ENCODE measurements around the gene MLKL. TPM values are rescaled to one million over a fixed set of nuclear protein-coding genes. Genes with fewer than 3 reads are reported as not detected.

Gene MLKL
- total RNA-seq, 1 donor from 2014 or later = 3.2 TPM

GRCh38 chr16:74731853-74732477, 31.3 kb upstream of the MLKL start:
- intact Hi-C loops (cut with micrococcal nuclease) = no loop called here
- no peak for DNase-seq
- Histone ChIP-seq H3K27me3 (ENCODE audit: low read depth) (peaks cover 34% of the 10 kb centered on the region), H3K4me1 (no peaks in the 10 kb centered on the region), H3K9me3 (replicated peaks) (peaks cover 7% of the 10 kb centered on the region), H3K4me3 (no peak overlapping the region), H3K36me3 (no peaks in the 10 kb centered on the region), H3K27ac (replicated peaks) (no peak overlapping the region)
- TF ChIP-seq, protein P1, sequence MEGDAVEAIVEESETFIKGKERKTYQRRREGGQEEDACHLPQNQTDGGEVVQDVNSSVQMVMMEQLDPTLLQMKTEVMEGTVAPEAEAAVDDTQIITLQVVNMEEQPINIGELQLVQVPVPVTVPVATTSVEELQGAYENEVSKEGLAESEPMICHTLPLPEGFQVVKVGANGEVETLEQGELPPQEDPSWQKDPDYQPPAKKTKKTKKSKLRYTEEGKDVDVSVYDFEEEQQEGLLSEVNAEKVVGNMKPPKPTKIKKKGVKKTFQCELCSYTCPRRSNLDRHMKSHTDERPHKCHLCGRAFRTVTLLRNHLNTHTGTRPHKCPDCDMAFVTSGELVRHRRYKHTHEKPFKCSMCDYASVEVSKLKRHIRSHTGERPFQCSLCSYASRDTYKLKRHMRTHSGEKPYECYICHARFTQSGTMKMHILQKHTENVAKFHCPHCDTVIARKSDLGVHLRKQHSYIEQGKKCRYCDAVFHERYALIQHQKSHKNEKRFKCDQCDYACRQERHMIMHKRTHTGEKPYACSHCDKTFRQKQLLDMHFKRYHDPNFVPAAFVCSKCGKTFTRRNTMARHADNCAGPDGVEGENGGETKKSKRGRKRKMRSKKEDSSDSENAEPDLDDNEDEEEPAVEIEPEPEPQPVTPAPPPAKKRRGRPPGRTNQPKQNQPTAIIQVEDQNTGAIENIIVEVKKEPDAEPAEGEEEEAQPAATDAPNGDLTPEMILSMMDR (IDR thresholded peaks at IDR 0.05; ENCODE audit: borderline replicate concordance) = no peak

DNA sequence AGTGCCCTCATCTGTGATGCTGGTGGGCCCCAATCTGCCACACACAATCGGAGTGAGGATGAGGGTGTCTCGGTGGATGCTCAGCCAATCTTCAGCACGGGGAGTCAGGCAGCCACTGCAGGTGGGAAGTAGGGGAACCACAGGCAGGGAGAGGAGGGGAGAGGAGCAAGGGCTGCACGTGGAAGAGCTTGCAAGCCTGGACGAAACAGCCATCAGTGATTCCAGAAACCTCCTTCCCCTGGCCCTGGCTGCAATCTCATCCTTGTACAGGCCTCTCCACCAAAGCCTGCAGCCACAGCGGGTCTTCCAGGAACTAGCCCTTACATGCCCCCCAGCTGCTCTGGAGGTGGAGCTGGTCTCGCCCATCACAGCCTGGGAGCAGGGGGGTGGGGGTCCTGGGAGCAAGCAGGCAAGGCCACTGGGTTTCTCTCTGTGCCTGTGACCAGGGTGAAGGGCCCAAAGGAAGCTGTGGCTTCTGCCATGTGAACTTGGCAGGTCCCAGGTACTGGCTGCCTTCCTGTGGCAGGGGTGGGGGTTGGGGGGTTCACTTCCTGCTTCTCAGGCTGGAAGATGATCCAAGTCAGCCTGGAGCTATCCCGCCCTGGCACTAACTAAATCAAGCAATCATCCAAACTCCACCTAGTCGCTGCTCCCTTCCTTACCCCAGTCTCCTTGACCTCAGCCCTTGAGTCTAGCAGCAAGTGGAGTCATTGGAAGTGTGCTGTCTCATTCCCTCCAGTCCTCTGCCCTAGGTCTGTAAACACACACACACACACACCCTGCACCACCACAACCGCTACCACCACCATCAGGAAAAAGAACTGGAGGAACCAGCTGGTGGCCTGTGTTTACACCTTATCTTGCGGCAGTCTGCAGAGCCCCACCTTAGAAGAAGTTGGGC, 29.4 kb upstream of the MLKL start:
- no peak overlapping the region for H3K4me3 ChIP-seq
- intact Hi-C loops (cut with micrococcal nuclease) = no loop called here

DNA sequence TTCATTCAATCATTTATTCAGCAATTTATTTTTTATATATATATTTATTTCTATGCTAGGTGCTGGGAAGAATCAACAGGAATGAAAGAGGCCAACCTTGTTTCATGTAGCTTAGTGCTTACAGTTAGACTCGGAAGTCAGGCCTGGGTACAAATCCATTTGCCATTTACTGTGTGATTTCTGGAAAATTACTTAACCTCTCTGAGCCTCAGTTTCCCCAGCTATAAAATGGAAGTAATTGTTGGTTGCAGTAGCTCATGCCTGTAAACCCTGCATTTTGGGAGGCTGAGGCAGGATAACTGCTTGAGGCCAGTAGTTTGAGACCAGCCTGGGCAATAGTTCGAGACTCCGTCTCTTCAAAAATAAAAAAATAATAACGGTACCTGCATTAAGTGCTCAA, 27.2 kb upstream of the MLKL start:
- H3K4me3 ChIP-seq = no peak overlapping the region
- no peaks in the 10 kb centered on the region for H3K36me3 ChIP-seq
- intact Hi-C loops (cut with micrococcal nuclease) = no loop called here
- H3K27me3 ChIP-seq (ENCODE audit: low read depth) = peaks cover 30% of the 10 kb centered on the region
- H3K27ac ChIP-seq (replicated peaks) = no peak overlapping the region
- H3K4me1 ChIP-seq = no peaks in the 10 kb centered on the region
- DNase-seq = no peak
- H3K9me3 ChIP-seq (replicated peaks) = peaks cover 12% of the 10 kb centered on the region
- TF ChIP-seq, protein P1 (IDR thresholded peaks at IDR 0.05; ENCODE audit: borderline replicate concordance) = no peak

More for the DNA sequence above, 29.4 kb upstream of the MLKL start:
- H3K36me3 ChIP-seq = no peaks in the 10 kb centered on the region
- DNase-seq = no peak
- peaks cover 12% of the 10 kb centered on the region for H3K9me3 ChIP-seq (replicated peaks)
- TF ChIP-seq, protein P1 (IDR thresholded peaks at IDR 0.05; ENCODE audit: borderline replicate concordance) = no peak
- no peaks in the 10 kb centered on the region for H3K4me1 ChIP-seq
- peaks cover 29% of the 10 kb centered on the region for H3K27me3 ChIP-seq (ENCODE audit: low read depth)
- H3K27ac ChIP-seq (replicated peaks) = no peak overlapping the region

DNA sequence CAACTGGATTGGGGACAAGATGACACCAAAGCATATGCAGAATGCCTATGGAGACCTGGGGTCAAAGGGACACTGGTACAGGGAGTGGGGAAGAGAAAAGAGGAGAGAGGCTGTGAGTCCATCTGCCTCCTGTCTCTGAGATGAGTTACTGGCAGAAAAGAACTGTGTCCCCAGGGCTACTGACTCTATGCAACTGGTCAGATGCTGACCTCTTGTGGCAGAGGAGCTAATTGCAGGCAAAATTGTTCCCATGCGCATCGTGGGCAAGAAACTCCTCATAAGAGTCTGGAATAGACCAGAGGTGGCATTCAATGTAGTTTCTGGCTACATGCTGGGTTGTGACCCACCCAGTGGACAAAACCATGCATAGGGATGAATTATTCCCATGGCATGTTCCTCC, 26.1 kb upstream of the MLKL start:
- intact Hi-C loops (cut with micrococcal nuclease) = no loop called here
- H3K27ac ChIP-seq (replicated peaks) = no peak overlapping the region
- TF ChIP-seq, protein P1 (IDR thresholded peaks at IDR 0.05; ENCODE audit: borderline replicate concordance) = peak; percentile 16

DNA sequence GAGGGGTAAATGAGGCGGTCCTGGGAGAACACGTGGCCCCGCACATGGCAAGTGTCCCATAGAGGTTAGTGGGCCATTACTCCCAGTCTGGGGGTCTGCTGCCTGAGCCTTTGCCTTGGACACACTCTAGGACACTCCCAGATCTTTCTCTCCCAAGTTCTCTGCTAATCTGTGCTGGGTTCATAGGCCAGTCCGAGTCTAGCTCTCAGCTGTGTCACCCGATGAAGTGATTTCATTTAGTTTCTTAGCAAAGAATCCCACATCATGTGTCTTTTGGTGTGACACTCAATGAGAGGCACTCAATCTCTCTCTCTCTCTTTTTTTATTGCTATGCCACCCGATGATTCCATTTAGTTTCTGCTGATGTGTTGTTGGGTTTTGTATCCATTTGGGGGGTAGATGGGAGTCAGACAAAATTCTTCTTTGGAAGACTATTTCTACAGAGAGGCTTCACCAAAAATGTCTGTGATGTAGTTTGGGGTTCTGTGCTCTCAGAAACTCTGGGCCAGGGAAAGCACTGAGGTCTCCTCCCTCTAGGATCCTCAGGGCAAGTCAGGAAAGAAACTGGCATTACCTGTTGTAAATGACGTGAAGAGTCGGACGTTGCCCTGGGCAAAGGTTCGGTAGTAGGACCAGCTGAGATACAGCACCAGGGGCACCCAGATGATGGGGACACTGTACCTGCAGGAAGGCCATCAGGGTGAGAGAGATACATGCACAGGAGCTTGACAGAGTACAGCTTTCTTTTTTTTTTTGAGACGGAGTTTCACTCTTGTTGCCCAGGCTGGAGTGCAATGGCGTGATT, 25.2 kb upstream of the MLKL start:
- Histone ChIP-seq H3K9me3 (replicated peaks) (peaks cover 12% of the 10 kb centered on the region), H3K27me3 (ENCODE audit: low read depth) (peaks cover 48% of the 10 kb centered on the region), H3K27ac (replicated peaks) (no peak overlapping the region), H3K36me3 (no peaks in the 10 kb centered on the region), H3K4me1 (no peaks in the 10 kb centered on the region), H3K4me3 (no peak overlapping the region)
- TF ChIP-seq, protein P1 (IDR thresholded peaks at IDR 0.05; ENCODE audit: borderline replicate concordance) = no peak
- intact Hi-C loops (cut with micrococcal nuclease) = no loop called here
- DNase-seq = no peak

More for the DNA sequence above, 26.1 kb upstream of the MLKL start:
- H3K36me3 ChIP-seq = no peaks in the 10 kb centered on the region
- no peaks in the 10 kb centered on the region for H3K4me1 ChIP-seq
- H3K27me3 ChIP-seq (ENCODE audit: low read depth) = peaks cover 42% of the 10 kb centered on the region
- H3K9me3 ChIP-seq (replicated peaks) = peaks cover 12% of the 10 kb centered on the region
- H3K4me3 ChIP-seq = no peak overlapping the region
- no peak for DNase-seq
